Common myeloid progenitor, CD34-positive (primary cell): ENCODE measurements around the gene INHA.
A peak's percentile ranks its signal among the peaks of the same experiment; 100 is the strongest.

Experiments
- CTCF ChIA-PET: fragments of 350-600 bp; sonication (Branson Sonifier 250); formaldehyde crosslinking; loops from one replicate; lab custom pipeline; 2021; ENCODE audit warnings: antibody characterized with exemption; lab: Charles Lee
- POLR2A ChIA-PET: fragments of 350-600 bp; sonication (Branson Sonifier 250); formaldehyde crosslinking; loops from one replicate; lab custom pipeline; 2021; ENCODE audit warnings: antibody characterized with exemption; lab: Charles Lee
- DNase-seq, 3 donors: peaks; one replicate each; pipeline versions ENCODE4 v3.0.0 to v3.0.0-alpha.2; 2013
- H3K27ac ChIP-seq, 2 experiments: 1 replicate in 1 of 2; 2 replicates in 1 of 2; pipeline ENCODE4 v1.7.0; 2013; ENCODE audit warnings: inconsistent platforms in 2 of 2, low read length in 2 of 2, mild to moderate bottlenecking in 2 of 2, low read depth in 1 of 2, moderate library complexity in 1 of 2; ENCODE audit not compliant: severe bottlenecking in 2 of 2, insufficient read depth in 1 of 2, poor library complexity in 1 of 2
- H3K27me3 ChIP-seq, 5 experiments: replicated peaks in 2 of 5; 1 replicate in 3 of 5; 2 replicates in 2 of 5; pipeline versions ENCODE4 v1.6.1 to v1.7.0; 2013; ENCODE audit warnings: low read length in 4 of 5, mild to moderate bottlenecking in 2 of 5, moderate library complexity in 2 of 5, inconsistent platforms in 1 of 5; ENCODE audit not compliant: insufficient read depth in 5 of 5, control insufficient read depth in 4 of 5
- H3K36me3 ChIP-seq, 4 experiments: 1 replicate in 2 of 4; 2 replicates in 2 of 4; pipeline versions ENCODE4 v1.6.1 to v1.7.0; 2013; ENCODE audit warnings: low read length in 3 of 4, control low read depth in 1 of 4, mild to moderate bottlenecking in 1 of 4; ENCODE audit not compliant: control insufficient read depth in 4 of 4, insufficient read depth in 4 of 4
- H3K4me1 ChIP-seq, 4 experiments: 1 replicate in 3 of 4; 2 replicates in 1 of 4; pipeline versions ENCODE4 v1.6.1 to v1.7.1; 2013; ENCODE audit warnings: low read length in 3 of 4, mild to moderate bottlenecking in 3 of 4, control low read depth in 1 of 4, inconsistent platforms in 1 of 4, moderate library complexity in 1 of 4; ENCODE audit not compliant: control insufficient read depth in 4 of 4, insufficient read depth in 4 of 4; ENCODE audit errors: control extremely low read depth in 1 of 4
- H3K4me3 ChIP-seq, 7 experiments: 1 replicate in 4 of 7; 2 replicates in 3 of 7; pipeline versions ENCODE4 v1.5.1 to v1.7.0; 2013; ENCODE audit warnings: mild to moderate bottlenecking in 7 of 7, low read length in 6 of 7, moderate library complexity in 6 of 7, inconsistent platforms in 2 of 7, low read depth in 2 of 7, control low read depth in 1 of 7; ENCODE audit not compliant: insufficient read depth in 4 of 7, control insufficient read depth in 1 of 7; ENCODE audit errors: extremely low read depth in 1 of 7
- H3K9me3 ChIP-seq, 5 experiments: 1 replicate in 4 of 5; 2 replicates in 1 of 5; pipeline versions ENCODE4 v1.6.1 to v1.7.1; 2013; ENCODE audit warnings: low read length in 4 of 5, mild to moderate bottlenecking in 2 of 5, inconsistent platforms in 1 of 5, low read depth in 1 of 5, moderate library complexity in 1 of 5; ENCODE audit not compliant: control insufficient read depth in 4 of 5, insufficient read depth in 2 of 5; ENCODE audit errors: control extremely low read depth in 1 of 5
- WGBS: methylation state at CpG from one replicate; pipeline ENCODE4 v1.1.5; 2013; ENCODE audit not compliant: insufficient coverage; 5-methylcytosine and 5-hydroxymethylcytosine counted together

The INHA gene

GRCh38 chr2:219541611-219542180 lies 30.4 kb upstream of the INHA start:
- ChIA-PET CTCF (interaction anchor here (0.6 to 43.1 kb wide), 30 partner anchors 8 to 246 kb away, joined by 3 to 1724 read pairs (median 4); partner anchors contain the start of genes ASIC4, DNPEP, GMPPA and INHA), POLR2A (no interaction called here)
- Histone ChIP-seq H3K4me1 (peaks cover 0 to 29% (median 23%) of the 10 kb centered on the region in 4 experiments), H3K9me3 (no peaks in the 10 kb centered on the region), H3K27ac (no peak overlapping the region), H3K36me3 (no peaks in the 10 kb centered on the region), H3K27me3 (peaks cover 0 to 36% (median 24%) of the 10 kb centered on the region in 5 experiments), H3K4me3 (peak overlapping the region in 6 of 7 experiments; percentile 17 to 80 (median 62))
- WGBS, result under 1% methylated on average over 31 of the region's 48 CpGs
- DNase-seq, result peak; percentile 84 to 88 (median 88)

- Histone ChIP-seq H3K4me3 (peak overlapping the region; percentile 19 to 79 (median 62)), H3K36me3 (no peaks in the 10 kb centered on the region), H3K27me3 (peaks cover 0 to 38% (median 22%) of the 10 kb centered on the region in 5 experiments), H3K27ac (no peak overlapping the region), H3K9me3 (no peaks in the 10 kb centered on the region), H3K4me1 (peaks cover 0 to 29% (median 23%) of the 10 kb centered on the region in 4 experiments)
- DNase-seq, result peak in 1 of 3 donors; percentile 15
- ChIA-PET CTCF (interaction anchor here (0.9 to 43.1 kb wide), 10 partner anchors 9 to 156 kb away, joined by 3 to 1724 read pairs (median 30); partner anchors contain the start of genes ASIC4, DNPEP, GMPPA and INHA), POLR2A (no interaction called here)
- WGBS, result under 1% methylated on average over 54 of the region's 66 CpGs
These were observed 29.0 kb upstream of the INHA start for GRCh38 chr2:219542931-219543595.

- H3K27ac ChIP-seq, result no peak within 1 kb of the TSS
- DNase-seq, result peak; percentile 95 to 98 (median 97)
- ChIA-PET CTCF (interaction anchor here (0.9 to 43.1 kb wide), 7 partner anchors 8 to 146 kb away, joined by 3 to 1724 read pairs (median 37); partner anchors contain the start of genes ASIC4, GMPPA, INHA and OBSL1), POLR2A (interaction anchor here (0.8 kb wide), 1 partner anchor 9 kb away, joined by 4 read pairs; no protein-coding TSS in a partner anchor)
- peaks cover 0 to 29% (median 23%) of the 10 kb centered on the region in 4 experiments for H3K4me1 ChIP-seq
- 0% methylated on average over 46 of the region's 75 CpGs for WGBS
- peak within 1 kb of the TSS; percentile 39 to 79 (median 62) for H3K4me3 ChIP-seq
- H3K36me3 ChIP-seq, result no peaks in the 10 kb centered on the region
- no peaks in the 10 kb centered on the region for H3K9me3 ChIP-seq
- peaks cover 0 to 38% (median 24%) of the 10 kb centered on the region in 5 experiments for H3K27me3 ChIP-seq
These were observed 28.3 kb upstream of the INHA start, which contains the start of the genes CHPF and TMEM198 for GRCh38 chr2:219543596-219544358. Gene CHPF (minus strand): TSS chr2:219543809. CDS start chr2:219543538, 271 bp downstream. Gene TMEM198 (plus strand): TSS chr2:219544028. CDS start chr2:219544728, 700 bp downstream.

- 47% methylated on average over 9 of the region's 9 CpGs for WGBS
- no peak for DNase-seq
- peaks cover 0 to 38% (median 27%) of the 10 kb centered on the region in 5 experiments for H3K27me3 ChIP-seq
- peak overlapping the region in 5 of 7 experiments; percentile 39 to 79 (median 71) for H3K4me3 ChIP-seq
- no peak overlapping the region for H3K27ac ChIP-seq
- H3K9me3 ChIP-seq, result no peaks in the 10 kb centered on the region
- ChIA-PET CTCF (interaction anchor here (5.1 to 43.1 kb wide), 5 partner anchors 7 to 99 kb away, joined by 23 to 1724 read pairs (median 117); partner anchors contain the start of genes ASIC4, GMPPA and STK11IP), POLR2A (no interaction called here)
- H3K4me1 ChIP-seq, result peaks cover 0 to 29% (median 23%) of the 10 kb centered on the region in 4 experiments
- no peaks in the 10 kb centered on the region for H3K36me3 ChIP-seq
These were observed 27.5 kb upstream of the INHA start for GRCh38 chr2:219544567-219544966.

GRCh38 chr2:219545295-219545942 lies 26.7 kb upstream of the INHA start:
- CTCF ChIA-PET, result interaction anchor here (5.1 to 43.1 kb wide), 4 partner anchors 16 to 98 kb away, joined by 23 to 1724 read pairs (median 121); partner anchors contain the start of genes ASIC4, GMPPA and STK11IP
- no peaks in the 10 kb centered on the region for H3K36me3 ChIP-seq
- no peaks in the 10 kb centered on the region for H3K9me3 ChIP-seq
- H3K4me3 ChIP-seq, result no peak overlapping the region
- H3K27me3 ChIP-seq, result peaks cover 0 to 42% (median 28%) of the 10 kb centered on the region in 5 experiments
- POLR2A ChIA-PET, result no interaction called here
- no peak overlapping the region for H3K27ac ChIP-seq
- peaks cover 0 to 29% (median 23%) of the 10 kb centered on the region in 4 experiments for H3K4me1 ChIP-seq
- WGBS, result 100% methylated on average over 3 of the region's 3 CpGs
- no peak for DNase-seq

GRCh38 chr2:219545943-219546352 lies 26.2 kb upstream of the INHA start:
- no peak overlapping the region for H3K4me3 ChIP-seq
- H3K36me3 ChIP-seq, result no peaks in the 10 kb centered on the region
- 82% methylated on average over 4 of the region's 4 CpGs for WGBS
- peaks cover 0 to 48% (median 30%) of the 10 kb centered on the region in 5 experiments for H3K27me3 ChIP-seq
- H3K27ac ChIP-seq, result no peak overlapping the region
- DNase-seq, result no peak
- POLR2A ChIA-PET, result no interaction called here
- H3K4me1 ChIP-seq, result peaks cover 0 to 29% (median 23%) of the 10 kb centered on the region in 4 experiments
- no peaks in the 10 kb centered on the region for H3K9me3 ChIP-seq
- CTCF ChIA-PET, result interaction anchor here (9.4 to 43.1 kb wide), 3 partner anchors 15 to 97 kb away, joined by 117 to 1724 read pairs (median 125); partner anchors contain the start of genes ASIC4 and GMPPA
